NCI-H2227 (cell line): Measurements from ENCODE around the gene PLEKHN1.
"Not testable (repeated sequence)": the region's sequence is repeated elsewhere in the genome, so short reads cannot be mapped to it uniquely, and the experiment has no call there.

ENCODE experiments used
- DNase-seq: peaks from one replicate; lab custom pipeline; 2025; ENCODE audit not compliant: unreplicated experiment; lab: John Stamatoyannopoulos, UW

The PLEKHN1 gene

DNA sequence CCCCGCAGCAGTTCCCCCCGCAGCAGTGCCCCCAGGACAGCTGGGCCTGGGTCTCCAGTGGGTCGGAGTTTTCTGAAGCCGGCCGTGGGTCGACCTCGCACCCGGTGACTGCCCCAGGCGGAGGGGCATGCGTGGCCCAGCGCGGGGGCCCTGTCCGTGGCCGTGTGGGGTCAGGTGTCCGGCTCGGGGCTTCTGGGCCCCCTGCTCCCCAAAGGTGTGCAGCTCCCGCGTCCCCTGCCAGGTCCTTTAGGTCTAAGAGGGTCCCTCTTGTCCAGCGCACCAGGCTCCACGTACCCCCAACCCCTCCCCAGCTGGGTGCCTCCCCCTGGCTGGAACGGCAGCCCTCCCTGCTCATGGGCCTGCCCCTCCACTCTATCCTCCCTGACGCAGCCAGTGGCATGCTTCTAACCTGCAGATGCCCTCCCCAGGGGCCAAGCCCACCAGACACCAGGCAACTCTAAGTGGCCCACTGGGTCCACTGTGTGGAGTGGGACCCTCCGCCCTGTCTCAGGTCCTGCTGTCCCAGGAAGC, 39.6 kb downstream of the PLEKHN1 start:
- DNase-seq, result no peak

DNA sequence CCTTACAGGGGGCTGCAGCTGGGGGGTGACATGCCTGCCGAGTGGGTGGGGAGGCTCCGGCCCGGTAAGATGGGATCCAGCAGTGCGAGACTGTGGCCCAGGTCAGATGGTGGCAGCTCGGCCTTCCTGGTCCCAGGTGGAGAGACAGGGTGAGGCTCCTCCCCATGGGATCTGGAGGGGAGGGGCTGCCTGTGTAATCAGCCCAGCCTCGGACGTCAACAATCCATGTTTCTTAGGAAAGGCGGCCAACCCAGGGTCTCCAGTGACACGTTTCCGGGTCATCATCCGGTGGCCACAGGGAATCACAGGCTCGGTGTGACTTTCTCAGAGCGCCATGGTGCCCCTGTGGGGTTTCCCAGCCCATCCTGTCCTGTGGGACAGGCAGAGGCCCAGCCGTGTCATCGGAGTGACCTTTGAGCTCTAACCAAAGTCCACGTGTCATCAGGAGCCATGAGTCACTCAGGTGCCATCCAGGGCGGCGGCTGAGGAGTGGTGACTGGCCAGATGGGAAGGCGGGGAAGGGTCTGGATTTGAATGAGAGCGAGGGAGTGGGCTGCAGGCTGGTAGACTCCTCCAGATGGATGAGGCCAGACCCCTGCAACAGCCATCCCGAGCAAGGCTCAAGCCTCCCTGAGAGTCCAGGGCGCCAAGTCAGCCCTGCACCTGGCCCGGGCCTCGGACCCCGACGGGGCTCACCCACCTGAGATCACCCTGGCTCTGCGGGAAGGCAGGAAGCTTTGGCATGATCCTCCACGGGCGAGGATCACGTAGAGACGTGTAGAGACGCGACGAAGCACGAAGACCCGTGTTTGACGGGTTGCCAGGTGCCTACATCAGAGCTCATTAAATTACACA, 40.2 kb downstream of the PLEKHN1 start:
- DNase-seq, result no peak

DNA sequence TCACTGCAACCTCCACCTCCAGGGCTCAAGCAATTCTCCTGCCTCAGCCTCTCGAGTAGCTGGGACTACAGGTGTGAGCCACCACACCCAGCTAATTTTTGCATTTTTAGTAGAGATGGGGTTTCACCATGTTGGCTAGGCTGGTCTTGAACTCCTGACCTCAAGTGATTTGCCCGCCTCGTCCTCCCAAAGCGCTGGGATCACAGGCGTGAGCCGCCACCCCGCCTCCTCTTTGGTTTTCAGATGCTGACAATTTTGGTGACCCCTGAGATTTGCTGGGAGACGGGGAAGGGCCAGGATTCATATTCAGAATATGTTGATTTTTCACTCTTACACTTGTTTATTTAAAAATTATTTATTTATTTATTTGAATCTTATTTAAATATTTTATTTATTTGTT, 43.8 kb downstream of the PLEKHN1 start:
- not testable (repeated sequence) for DNase-seq

DNA sequence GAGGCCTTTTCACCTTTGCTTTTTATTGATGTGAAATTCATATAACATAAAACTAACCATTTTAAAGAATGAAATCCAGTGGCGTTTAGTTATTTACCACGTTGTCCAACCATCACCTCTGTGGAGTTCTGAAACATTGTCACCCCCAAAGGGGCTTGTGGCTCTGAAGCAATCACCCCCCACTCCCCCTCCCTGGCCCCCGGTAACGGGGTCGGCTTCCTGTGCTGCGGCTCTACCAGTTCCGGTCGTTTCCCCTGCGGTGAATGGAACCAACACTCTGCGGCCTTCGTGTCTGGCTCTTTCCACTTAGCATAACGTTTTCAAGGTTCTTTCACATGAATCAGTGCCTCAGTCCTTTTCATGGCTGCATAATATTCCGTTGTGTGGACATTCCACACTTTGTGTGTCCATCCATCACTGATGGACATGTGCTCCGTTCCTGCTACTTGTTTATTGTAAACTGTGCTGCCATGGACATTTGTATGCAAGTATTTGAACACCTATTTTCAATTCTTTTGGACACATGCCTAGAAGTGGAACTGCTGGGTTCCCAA, 45.2 kb downstream of the PLEKHN1 start:
- DNase-seq, result no peak

DNA sequence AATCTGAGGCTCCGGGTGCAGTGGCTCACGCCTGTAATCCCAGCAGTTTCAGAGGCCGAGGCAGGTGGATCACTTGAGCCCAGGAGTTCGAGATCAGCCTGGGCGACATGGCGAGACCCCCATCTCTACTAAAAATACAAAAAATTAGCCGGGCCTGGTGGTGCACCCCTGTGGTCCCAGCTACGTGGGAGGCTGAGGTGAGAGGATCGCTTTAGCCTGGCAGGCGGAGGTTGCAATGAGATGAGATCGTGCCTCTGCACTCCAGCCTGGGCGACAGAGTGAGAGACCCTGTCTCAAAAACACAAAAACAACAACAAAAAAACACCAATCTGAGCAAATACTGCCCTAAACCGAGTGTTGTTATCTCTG, 46.4 kb downstream of the PLEKHN1 start:
- not testable (repeated sequence) for DNase-seq

DNA sequence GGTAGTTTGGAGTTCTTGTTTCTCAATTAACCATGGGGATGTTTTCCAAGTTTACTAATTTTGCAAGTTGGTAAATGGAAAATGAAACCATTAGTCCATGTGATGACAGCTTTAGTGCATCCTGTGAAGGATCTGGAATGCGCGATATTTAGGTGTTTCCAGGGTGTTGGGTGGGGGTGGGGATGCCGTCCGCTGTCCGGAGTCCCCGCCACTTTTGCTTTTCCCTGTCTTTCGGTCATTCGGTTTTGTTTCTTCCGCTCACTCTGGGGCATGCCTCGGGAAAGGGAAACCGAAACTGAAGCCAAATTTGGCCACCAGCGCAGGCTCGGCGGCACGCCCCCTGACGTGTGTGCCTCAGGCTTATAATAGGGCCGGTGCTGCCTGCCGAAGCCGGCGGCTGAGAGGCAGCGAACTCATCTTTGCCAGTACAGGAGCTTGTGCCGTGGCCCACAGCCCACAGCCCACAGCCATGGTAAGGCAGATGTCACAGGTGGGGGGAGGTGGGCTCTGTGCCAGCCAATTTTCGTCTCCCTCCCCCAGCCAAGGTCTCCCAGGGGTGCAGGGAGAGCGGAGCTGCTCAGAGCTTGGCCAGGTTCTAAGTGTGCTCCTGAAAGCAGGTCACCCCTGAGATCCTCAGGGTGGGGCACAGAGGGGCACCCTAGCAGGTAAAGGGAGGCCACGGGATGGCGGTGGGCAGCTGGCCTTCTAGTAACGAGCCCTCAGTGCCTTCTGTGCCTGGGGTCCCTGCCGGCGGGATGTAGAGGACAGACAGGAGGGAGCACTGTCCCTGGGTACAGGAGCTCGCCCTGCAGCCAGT, 47.0 kb downstream of the PLEKHN1 start, which contains the start of gene ISG15:
Gene ISG15, plus strand, starts transcription at position 393 of the 817 bp plus-strand sequence. Its CDS starts 77 bp downstream, at position 470.
- peak; percentile 91 for DNase-seq

DNA sequence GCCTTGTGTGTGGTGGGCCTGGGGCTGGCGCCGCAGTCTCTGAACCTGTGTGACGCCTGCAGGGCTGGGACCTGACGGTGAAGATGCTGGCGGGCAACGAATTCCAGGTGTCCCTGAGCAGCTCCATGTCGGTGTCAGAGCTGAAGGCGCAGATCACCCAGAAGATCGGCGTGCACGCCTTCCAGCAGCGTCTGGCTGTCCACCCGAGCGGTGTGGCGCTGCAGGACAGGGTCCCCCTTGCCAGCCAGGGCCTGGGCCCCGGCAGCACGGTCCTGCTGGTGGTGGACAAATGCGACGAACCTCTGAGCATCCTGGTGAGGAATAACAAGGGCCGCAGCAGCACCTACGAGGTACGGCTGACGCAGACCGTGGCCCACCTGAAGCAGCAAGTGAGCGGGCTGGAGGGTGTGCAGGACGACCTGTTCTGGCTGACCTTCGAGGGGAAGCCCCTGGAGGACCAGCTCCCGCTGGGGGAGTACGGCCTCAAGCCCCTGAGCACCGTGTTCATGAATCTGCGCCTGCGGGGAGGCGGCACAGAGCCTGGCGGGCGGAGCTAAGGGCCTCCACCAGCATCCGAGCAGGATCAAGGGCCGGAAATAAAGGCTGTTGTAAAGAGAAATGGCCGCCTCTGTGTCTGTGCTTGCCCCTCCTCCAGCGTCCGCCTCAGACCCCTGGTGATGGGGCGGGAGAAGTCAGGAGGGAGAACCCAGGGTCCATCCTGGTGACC, 47.8 kb downstream of the PLEKHN1 start:
- peak; percentile 83 for DNase-seq

DNA sequence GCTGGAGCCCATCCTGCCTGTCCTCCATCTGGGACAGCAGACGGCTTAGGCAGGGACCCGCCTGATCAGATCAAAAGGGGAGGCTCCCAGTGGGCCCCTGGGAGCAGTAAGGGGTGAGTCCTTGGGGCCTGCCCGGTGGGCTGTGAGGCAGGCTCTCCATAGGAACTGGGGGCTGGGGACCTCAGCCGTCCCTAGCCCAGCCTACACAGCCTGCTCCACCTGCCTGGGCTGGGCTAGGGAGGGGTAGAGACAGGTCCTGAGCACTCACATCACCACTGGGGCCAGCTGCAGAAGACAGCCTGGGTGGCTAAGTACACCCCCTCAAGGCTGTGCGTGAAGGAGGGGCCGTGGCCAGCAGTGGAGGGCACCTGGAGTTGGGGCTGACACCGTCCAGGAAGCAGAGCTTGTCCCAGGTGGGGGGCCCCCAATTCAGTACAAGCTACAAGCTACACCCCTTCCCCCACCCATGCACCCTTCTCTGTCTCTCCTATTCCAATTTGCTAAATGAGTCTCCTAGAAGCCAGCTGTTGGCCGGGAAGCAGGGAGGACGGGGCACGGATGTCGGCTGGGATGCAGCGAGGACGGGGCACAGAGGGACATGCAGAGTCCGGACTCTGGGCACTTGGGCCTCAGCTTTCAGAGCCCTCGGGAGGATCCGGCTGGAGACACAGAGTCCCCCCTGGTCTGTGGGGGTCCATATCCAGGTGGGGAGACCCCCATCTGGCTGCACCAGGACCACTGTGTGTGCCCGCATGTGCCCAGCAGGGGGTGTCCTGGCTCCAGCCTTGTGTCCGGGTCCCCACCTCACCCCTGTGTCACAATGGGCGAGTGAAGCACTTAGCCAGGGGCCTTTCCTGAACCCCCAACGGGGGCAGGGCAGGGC, 48.8 kb downstream of the PLEKHN1 start:
- DNase-seq, result peak; percentile 38

DNA sequence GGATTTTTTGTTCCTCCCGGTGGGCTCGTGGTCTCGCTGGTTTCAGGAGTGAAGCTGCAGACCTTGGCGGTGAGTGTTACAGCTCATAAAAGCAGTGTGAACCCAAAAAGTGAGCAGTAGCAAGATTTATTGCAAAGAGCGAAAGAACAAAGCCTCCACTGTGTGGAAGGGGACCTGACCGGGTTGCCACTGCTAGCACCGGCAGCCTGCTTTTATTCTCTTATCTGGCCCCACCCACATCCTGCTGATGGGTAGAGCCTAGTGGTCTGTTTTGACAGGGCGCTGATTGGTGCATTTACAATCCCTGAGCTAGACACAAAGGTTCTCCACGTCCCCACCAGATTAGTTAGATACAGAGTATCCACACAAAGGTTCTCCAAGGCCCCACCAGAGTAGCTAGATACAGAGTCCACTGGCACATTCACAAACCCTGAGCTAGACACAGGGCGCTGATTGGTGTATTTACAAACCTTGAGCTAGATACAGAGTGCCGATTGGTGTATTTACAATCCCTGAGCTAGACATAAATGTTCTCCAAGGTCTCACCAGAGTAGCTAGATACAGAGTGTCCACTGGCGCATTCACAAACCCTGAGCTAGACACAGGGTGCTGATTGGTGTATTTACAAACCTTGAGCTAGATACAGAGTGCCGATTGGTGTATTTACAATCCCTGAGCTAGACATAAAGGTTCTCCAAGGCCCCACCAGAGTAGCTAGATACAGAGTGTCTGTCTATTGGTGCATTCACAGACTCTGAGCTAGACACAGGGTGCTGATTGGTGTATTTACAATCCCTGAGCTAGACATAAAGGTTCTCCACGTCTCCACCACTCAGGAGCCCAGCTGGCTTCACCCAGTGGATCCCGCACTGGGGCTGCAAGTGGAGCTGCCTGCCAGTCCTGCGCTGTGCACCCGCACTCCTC, 51.4 kb downstream of the PLEKHN1 start:
- not testable (repeated sequence) for DNase-seq

DNA sequence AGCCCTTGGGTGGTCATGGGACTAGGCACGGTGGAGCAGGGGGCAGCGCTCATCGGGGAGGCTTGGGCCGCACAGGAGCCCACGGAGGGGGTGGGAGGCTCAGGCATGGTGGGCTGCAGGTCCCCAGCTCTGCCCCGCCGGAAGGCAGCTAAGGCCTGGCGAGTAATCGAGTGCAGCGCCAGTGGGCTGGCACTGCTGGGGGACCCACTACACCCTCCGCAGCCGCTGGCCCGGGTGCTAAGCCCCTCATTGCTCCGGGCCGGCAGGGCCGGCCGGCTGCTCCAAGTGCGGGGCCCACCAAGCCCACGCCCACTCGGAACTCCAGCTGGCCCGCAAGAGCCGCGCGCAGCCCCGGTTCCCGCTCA, 52.0 kb downstream of the PLEKHN1 start:
- DNase-seq, result not testable (repeated sequence)

DNA sequence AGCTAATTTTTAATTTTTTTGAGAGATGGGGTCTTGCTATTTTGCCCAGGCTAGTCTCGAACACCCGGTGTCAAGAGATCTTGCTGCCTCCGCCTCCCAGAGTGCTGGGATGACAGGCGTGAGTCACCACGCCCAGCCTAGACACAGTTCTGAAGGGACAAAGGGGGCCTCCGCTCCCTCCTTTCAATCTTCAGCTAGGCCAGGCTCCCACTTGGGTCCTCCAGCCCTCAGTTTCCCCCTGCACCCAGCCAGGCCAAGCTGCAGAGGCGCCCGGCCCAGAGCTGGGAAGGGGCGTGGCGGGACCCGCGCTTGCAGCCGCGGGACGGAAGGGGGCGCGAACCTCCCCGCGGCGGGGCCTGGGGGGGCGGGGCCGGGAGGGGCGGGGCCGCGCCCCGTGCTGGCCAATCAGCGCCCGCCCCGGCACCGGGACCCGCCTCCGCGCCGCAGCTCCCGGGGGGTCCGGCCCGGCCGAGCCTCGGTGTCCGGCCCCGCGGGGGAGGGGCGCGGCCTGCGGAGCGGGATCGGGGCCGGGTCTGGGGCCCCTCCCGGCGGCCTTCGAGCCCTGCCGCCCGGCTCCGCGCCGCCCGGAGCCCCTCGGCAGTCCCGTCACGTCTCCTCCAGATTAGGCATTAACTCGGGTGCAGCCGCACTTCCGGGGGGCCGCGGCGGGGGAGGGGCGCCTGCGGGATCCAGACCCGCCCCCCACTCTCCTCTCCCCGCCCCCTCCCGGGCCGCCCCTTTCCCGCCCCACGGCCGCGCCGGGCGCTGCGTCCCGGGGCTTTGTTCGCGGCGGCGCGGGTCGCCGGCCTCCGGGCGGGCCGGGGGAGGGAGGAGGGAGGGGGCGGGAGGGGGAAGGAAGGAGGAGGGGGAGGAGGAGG, 53.1 kb downstream of the PLEKHN1 start:
- DNase-seq, result peak; percentile 92

DNA sequence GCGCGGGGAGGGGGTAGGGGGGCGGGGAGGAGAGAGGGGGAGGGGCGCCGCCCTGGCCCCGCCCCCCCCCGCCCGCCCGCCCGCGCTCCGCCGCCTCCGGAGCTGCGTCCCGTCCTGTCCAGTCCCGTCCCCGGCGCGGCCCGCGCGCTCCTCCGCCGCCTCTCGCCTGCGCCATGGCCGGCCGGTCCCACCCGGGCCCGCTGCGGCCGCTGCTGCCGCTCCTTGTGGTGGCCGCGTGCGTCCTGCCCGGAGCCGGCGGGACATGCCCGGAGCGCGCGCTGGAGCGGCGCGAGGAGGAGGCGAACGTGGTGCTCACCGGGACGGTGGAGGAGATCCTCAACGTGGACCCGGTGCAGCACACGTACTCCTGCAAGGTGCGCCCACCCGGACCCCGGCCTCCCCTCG, 53.7 kb downstream of the PLEKHN1 start, which contains the start of gene AGRN:
Gene AGRN, plus strand, starts transcription at position 121 of the 405 bp plus-strand sequence. Its CDS starts 53 bp downstream, at position 174.
- DNase-seq, result peak; percentile 75

DNA sequence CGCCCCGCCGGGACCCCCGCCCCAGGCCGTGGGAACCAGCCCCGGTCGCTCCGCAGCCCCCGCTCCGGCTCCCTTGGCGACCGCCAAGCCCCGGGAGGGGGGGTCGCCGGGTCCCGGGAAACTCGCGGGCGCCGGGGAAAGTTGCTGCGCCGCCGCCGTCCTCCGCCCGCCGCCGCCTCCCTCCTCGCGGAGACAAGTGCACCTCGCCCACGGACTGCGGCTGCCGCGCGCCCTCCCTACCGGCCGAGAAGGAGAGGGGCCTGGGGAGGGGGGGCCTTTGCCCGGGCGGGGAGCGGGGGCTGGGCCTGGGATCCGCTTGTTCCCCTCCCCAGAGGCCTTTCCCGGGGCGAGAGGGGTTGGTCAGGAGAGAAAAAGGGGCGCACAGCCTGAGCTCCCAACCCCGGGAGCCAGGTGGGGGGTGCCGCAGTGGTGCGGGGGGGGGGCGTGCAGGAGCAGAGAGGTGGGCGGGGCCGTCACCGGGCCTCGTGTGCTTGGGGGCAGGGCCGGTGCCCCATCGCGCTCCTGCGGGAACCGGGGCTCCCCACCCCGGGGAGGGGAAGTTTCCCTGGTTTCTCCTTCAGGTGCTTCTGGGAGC, 54.2 kb downstream of the PLEKHN1 start:
- peak; percentile 53 for DNase-seq

DNA sequence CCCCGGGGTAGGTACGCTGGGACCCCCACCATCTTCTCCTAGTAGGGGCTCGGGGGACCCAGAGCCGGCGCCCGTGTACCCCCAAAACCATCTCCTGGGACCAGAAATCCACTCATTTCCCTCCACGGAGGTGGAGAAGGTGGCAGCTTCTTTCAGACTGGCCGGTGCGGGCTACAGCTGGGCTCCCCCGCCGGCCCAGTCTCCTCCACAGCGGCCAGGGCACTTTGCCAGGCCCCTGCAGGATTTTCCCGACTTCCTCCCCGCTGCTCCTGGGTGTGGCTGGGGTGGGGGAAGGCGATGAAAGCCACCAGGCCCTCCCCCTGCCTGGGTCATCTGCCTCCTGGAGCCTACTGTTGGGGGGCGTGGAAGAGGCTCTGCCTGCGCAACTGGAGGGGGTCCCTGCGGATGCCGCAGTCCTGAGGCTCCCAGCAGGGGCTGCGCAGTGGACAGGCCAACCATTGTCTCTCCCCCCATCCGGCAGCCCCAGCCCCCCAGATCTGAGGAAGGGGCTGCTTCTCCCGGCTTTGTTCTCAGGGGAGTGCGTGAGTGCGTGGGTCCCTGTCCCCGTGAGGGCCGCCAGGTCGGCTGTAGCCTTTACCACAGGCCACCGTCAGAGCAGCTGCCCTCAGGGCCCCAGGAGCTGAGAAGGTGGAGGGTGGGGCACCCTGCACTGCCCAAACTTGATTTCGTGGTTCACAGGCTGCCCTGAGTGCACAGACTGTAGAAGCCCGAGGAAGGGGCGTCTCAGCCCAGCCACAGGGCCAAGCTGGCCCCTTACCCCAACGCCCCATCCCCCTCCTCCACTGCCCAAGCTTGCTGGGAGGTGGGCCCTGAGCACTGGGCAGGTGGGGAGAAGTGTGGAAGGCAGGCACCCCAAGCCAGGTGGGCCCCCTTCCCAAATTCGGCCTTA, 55.0 kb downstream of the PLEKHN1 start:
- peak; percentile 71 for DNase-seq

DNA sequence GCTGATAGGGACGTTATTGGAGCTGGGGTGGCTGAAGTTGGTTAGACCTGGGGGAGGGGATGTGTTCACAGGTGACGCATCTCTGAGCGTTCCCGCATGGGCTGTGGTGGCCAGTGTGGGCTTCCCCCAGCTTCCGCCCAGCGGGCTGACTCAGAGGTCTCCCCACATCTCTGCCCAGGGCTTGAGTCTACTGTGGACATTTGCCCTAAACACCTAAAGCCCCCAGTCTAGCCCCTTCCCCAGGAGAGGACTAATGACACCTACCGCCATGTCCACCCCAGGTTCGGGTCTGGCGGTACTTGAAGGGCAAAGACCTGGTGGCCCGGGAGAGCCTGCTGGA, 55.6 kb downstream of the PLEKHN1 start:
- no peak for DNase-seq

DNA sequence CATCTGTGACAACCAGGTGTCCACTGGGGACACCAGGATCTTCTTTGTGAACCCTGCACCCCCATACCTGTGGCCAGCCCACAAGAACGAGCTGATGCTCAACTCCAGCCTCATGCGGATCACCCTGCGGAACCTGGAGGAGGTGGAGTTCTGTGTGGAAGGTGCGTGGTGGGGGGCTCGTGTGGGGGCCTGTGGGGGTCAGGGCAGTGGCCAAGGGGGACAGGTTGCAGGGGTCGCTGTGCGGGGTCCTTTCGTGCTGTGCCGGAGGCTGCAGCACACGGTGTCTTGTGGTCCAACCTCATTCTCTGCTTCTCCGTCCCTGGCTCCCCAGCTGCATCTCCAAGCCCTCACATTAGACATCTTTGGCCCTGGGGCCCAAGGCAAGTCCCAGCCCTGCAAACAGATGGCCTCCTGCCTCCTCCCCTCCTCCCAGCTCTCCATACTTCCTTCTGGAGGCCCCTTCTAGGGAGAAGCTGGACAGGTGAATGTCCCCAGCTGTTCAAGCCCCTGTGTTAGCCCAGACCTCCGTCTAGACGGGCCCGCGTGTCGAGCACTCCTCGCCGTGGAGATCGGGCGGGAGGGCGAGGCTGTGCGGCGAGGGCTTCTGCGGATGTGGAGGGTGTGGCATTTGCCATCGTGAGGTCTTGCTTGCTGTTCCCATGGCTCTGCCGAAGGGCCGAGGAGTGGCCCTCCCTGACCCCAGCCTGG, 56.2 kb downstream of the PLEKHN1 start:
- no peak for DNase-seq
